Measurements from ENCODE around the gene ASXL2.
A peak's percentile ranks its signal among the peaks of the same experiment; 100 is the strongest.
"Not testable (repeated sequence)": the region's sequence is repeated elsewhere in the genome, so short reads cannot be mapped to it uniquely, and the experiment has no call there.

Gene ASXL2

GRCh38 chr2:25887624-25888242, 9.4 kb upstream of the ASXL2 start:
- no peak for DNase-seq

- DNase-seq, result no peak
These were observed 7.6 kb upstream of the ASXL2 start for GRCh38 chr2:25885933-25886332.

- DNase-seq, result no peak
These were observed 3.5 kb upstream of the ASXL2 start for GRCh38 chr2:25881764-25882163.

- DNase-seq, result no peak
These were observed 945 bp upstream of the ASXL2 start for GRCh38 chr2:25879133-25879730.

- peak; percentile 59 for DNase-seq
These were observed 591 bp downstream of the ASXL2 start for GRCh38 chr2:25877431-25878360.

- DNase-seq, result no peak
These were observed 6.2 kb downstream of the ASXL2 start for GRCh38 chr2:25872134-25872533.

- no peak for DNase-seq
These were observed 10.8 kb downstream of the ASXL2 start for GRCh38 chr2:25867396-25868003.

GRCh38 chr2:25856377-25856776, 21.9 kb downstream of the ASXL2 start:
- no peak for DNase-seq

- no peak for DNase-seq
These were observed 23.2 kb downstream of the ASXL2 start for GRCh38 chr2:25855065-25855464.

- no peak for DNase-seq
These were observed 23.7 kb downstream of the ASXL2 start for GRCh38 chr2:25854613-25855012.

GRCh38 chr2:25853038-25853638, 25.1 kb downstream of the ASXL2 start:
- DNase-seq, result no peak

- no peak for DNase-seq
These were observed 26.4 kb downstream of the ASXL2 start for GRCh38 chr2:25851740-25852503.

- not testable (repeated sequence) for DNase-seq
These were observed 27.9 kb downstream of the ASXL2 start for GRCh38 chr2:25850400-25850799.

GRCh38 chr2:25849350-25849749, 28.9 kb downstream of the ASXL2 start:
- DNase-seq, result not testable (repeated sequence)

- DNase-seq, result no peak
These were observed 32.3 kb downstream of the ASXL2 start for GRCh38 chr2:25845843-25846505.

GRCh38 chr2:25844089-25844488, 34.2 kb downstream of the ASXL2 start:
- no peak for DNase-seq

GRCh38 chr2:25842155-25842554, 36.1 kb downstream of the ASXL2 start:
- DNase-seq, result no peak

- DNase-seq, result no peak
These were observed 40.0 kb downstream of the ASXL2 start for GRCh38 chr2:25838152-25838756.

- no peak for DNase-seq
These were observed 42.4 kb downstream of the ASXL2 start for GRCh38 chr2:25835906-25836305.

- no peak for DNase-seq
These were observed 44.7 kb downstream of the ASXL2 start for GRCh38 chr2:25833566-25833965.

GRCh38 chr2:25832897-25833296, 45.4 kb downstream of the ASXL2 start:
- DNase-seq, result no peak

Measured in activated CD8-positive, alpha-beta memory T cell treated with anti-CD3 and anti-CD28 coated beads, Interleukin-2, amount 50 U/mL, for 4 hours (primary cell).